CD4-positive, alpha-beta T cell treated with Interleukin-4 for 4 hours (primary cell): ENCODE results near the gene OR4F17.
"Not testable (repeated sequence)": the region's sequence is repeated elsewhere in the genome, so short reads cannot be mapped to it uniquely, and the experiment has no call there.

Source experiments
- DNase-seq: peaks from one replicate; pipeline ENCODE4 v3.0.0-alpha.2; 2020

The OR4F17 gene, protein sequence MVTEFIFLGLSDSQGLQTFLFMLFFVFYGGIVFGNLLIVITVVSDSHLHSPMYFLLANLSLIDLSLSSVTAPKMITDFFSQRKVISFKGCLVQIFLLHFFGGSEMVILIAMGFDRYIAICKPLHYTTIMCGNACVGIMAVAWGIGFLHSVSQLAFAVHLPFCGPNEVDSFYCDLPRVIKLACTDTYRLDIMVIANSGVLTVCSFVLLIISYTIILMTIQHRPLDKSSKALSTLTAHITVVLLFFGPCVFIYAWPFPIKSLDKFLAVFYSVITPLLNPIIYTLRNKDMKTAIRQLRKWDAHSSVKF

DNA sequence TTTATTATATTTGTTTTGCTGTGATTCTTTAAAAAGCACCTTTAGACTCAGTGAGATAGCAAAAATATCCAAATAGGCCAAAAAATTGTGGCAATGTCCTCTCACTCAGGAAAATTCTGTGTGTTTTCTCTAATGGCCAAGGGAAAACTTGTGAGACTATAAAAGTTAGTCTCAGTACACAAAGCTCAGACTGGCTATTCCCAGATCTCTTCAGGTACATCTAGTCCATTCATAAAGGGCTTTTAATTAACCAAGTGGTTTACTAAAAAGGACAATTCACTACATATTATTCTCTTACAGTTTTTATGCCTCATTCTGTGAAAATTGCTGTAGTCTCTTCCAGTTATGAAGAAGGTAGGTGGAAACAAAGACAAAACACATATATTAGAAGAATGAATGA, at the start of gene OR4F17:
OR4F17 (plus strand) TSS at position 301 of the 400 bp plus-strand sequence. CDS start 3,575 bp downstream, outside the sequence.
- not testable (repeated sequence) for DNase-seq

DNA sequence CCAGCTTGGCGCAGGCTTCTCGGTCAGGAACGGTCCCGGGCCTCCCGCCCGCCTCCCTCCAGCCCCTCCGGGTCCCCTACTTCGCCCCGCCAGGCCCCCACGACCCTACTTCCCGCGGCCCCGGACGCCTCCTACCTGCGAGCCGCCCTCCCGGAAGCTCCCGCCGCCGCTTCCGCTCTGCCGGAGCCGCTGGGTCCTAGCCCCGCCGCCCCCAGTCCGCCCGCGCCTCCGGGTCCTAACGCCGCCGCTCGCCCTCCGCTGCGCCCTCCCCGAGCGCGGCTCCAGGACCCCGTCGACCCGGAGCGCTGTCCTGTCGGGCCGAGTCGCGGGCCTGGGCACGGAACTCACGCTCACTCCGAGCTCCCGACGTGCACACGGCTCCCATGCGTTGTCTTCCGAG, 36.1 kb upstream of the OR4F17 start:
- not testable (repeated sequence) for DNase-seq

DNA sequence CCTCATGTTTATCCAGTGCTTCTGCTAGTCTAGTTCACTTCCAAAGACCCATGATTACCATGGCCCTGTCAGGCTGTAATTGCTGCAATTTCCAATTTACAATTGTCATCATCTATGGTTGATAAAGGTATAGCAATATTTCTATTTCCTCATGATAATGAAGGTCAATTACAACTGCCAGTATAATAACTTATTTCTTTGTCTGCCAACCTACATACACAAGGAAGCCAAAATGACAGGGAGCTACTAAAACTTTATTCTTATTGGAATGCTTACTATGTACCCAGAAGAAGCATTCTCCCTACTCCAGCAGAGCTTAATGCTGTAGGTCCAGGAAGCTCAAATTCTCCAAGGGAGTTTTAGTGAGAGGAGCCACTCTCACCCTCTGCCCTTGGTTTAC, 24.0 kb upstream of the OR4F17 start:
- not testable (repeated sequence) for DNase-seq

DNA sequence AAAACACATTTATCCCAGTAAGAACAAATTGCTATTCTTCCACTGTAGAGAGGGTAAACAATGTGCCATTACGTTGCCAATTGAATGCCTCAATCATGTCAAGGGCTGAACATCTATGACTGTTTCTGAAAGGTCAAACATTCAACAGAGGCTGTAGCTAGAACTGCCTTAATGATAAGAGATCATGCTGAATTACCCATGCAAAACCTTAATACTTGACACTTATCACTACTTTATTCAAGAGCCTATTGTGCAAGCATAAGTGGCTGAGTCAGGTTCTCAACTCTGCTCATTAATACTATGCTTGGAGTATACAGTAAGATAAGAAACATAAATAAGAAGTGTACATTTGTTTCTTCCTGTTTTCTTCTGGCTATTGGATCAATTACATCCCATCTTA, 23.3 kb upstream of the OR4F17 start:
- not testable (repeated sequence) for DNase-seq

DNA sequence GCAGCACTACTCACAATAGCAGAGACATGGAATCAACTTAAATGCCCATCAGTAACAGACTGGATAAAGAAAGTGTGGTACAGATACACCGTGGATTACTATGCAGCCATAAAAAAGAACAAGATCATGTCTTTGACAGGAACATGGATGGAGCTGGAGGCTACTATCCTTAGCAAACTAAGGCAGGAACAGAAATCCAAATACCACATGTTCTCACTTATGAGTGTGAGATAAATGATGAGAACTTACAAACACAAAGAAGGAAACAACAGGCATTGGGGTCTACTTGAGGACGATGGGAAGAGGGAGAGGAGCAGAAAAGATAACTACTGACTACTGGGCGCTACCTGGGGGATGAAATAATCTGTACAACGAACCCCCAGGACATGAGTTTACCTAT, 16.2 kb upstream of the OR4F17 start:
- DNase-seq, result not testable (repeated sequence)

DNA sequence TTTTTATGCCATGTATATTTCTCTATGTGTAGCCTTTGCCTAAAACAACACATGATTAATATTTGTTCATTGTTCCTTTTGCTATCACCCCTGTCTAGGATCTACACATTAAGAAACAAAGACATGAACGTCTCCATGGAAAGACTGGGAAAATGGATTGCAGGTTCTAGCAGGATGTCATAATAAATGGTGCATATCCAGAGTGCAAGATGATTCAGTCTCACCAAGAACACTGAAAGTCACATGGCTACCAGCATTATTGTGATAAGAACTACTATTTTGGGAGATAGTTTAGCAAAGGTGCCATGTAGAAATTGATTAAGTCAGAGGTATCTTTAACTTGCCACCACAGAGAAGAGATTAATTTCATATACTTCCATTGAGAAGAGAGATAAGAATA, 12.1 kb upstream of the OR4F17 start:
- not testable (repeated sequence) for DNase-seq

DNA sequence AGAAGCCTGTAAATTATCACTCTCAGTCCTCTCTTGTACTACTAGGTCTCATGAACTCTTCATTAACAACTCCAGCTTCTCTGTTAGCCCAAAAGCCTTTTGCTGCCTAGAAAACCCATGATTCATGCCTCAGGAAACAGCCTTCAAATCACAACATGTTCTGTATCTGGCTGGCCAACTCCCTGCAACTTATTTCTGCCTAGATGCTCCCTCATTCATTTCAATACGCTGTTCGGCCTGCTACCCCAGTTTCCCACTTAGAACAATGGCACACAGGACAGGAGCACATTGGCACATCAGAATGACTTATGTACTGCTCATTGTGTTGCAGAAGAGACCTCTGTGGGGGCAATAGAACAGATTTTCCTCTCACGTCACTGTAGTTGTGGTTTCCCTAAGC, 9.3 kb upstream of the OR4F17 start:
- not testable (repeated sequence) for DNase-seq

DNA sequence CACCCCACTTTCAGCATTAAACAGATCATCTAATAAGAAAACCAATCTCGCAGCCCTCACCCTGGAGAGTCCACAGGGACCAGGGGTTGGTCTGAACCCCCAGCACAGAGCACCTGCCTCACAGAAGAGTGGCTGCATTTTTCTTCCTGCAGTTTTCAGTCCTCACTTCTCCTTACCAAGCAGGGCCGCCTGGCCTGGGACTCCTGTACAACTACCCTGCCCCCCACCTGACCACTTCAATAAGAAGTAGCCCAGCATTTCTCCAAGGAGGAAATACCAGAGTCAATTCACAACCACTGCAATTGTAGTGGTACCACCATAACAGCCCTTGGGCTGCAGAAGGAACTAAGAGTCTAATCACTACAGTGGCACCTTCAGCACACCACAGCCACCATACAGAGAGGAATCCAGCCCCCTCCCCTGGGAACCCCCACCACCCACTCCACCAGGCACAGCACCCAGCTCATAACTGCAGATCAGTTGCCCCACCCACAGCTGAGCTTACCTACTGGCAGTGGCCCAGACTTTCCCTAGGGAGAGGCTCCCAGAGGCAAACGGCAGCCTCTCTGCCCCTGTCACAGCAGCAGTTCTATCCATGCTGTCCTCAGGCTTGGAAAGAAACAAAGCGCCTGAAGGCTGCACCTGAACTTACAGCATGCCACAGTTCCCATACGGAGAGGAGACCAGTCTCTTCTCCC, 13.7 kb downstream of the OR4F17 start:
- not testable (repeated sequence) for DNase-seq
